GM06990 (cell line): ENCODE measurements around the gene EIF5A.

Experiments used
- DNase-seq: peaks from one replicate; pipeline ENCODE4 v3.0.0-alpha.2; 2011; ENCODE audit not compliant: insufficient read length; ENCODE audit errors: extremely low read depth
- H3K27me3 ChIP-seq: replicated peaks from 2 replicates; pipeline ENCODE4 v1.6.0; 2011; ENCODE audit warnings: low read length; ENCODE audit not compliant: control insufficient read depth, insufficient read depth
- H3K36me3 ChIP-seq: 2 replicates; pipeline ENCODE4 v1.5.1; 2011; ENCODE audit warnings: low read length; ENCODE audit not compliant: control insufficient read depth, insufficient read depth
- H3K4me3 ChIP-seq: replicated peaks from 2 replicates; pipeline ENCODE4 v1.5.1; 2011; ENCODE audit warnings: low read depth, mild to moderate bottlenecking, control low read depth, low read length
- CTCF ChIP-seq: IDR thresholded peaks from 2 replicates; pipeline ENCODE4 v1.5.1; 2011; ENCODE audit warnings: low read length, control low read depth, mild to moderate bottlenecking, inconsistent platforms; ENCODE audit not compliant: insufficient read depth, poor library complexity, severe bottlenecking

The EIF5A gene

GRCh38 chr17:7313890-7314718, 6.7 kb downstream of the EIF5A start:
- no peak for DNase-seq
- no peak for TF ChIP-seq CTCF

GRCh38 chr17:7314719-7315569, 7.5 kb downstream of the EIF5A start, which contains the start of gene GPS2:
Gene GPS2 (minus strand): TSS chr17:7315360. CDS start chr17:7315052, 308 bp downstream.
- peak; percentile 91 for DNase-seq
- H3K4me3 ChIP-seq = peak within 1 kb of the TSS; percentile 85
- peaks cover 51% of the 10 kb centered on the region for H3K36me3 ChIP-seq
- H3K27me3 ChIP-seq = no peaks in the 10 kb centered on the region
- TF ChIP-seq CTCF = no peak

More at GRCh38 chr17:7313890-7314718, 6.7 kb downstream of the EIF5A start:
- Histone ChIP-seq H3K36me3 (peaks cover 55% of the 10 kb centered on the region), H3K4me3 (peak overlapping the region; percentile 85), H3K27me3 (no peaks in the 10 kb centered on the region)

GRCh38 chr17:7315570-7316235, 8.3 kb downstream of the EIF5A start:
- no peak for DNase-seq
- Histone ChIP-seq H3K4me3 (peak overlapping the region; percentile 85), H3K27me3 (no peaks in the 10 kb centered on the region), H3K36me3 (peaks cover 50% of the 10 kb centered on the region)
- no peak for TF ChIP-seq CTCF

- Histone ChIP-seq H3K27me3 (no peaks in the 10 kb centered on the region), H3K4me3 (no peak overlapping the region), H3K36me3 (peaks cover 53% of the 10 kb centered on the region)
- TF ChIP-seq CTCF = no peak
- no peak for DNase-seq
These were observed 9.9 kb downstream of the EIF5A start for GRCh38 chr17:7317161-7317803.

GRCh38 chr17:7318121-7318860, 10.9 kb downstream of the EIF5A start:
- peaks cover 52% of the 10 kb centered on the region for H3K36me3 ChIP-seq

More at GRCh38 chr17:7318121-7318860, 10.9 kb downstream of the EIF5A start:
- no peak overlapping the region for H3K4me3 ChIP-seq
- no peak for DNase-seq
- TF ChIP-seq CTCF = no peak
- no peaks in the 10 kb centered on the region for H3K27me3 ChIP-seq
